ENCODE measurements around the gene SORCS2. TPM values are rescaled to one million over a fixed set of nuclear protein-coding genes. Genes with fewer than 3 reads are reported as not detected.

SORCS2 gene
- total RNA-seq = 1 to 10 TPM in 2 of 4 donors, under 1 TPM in 2; 0.53 to 9.9 (median 0.90) TPM

DNA sequence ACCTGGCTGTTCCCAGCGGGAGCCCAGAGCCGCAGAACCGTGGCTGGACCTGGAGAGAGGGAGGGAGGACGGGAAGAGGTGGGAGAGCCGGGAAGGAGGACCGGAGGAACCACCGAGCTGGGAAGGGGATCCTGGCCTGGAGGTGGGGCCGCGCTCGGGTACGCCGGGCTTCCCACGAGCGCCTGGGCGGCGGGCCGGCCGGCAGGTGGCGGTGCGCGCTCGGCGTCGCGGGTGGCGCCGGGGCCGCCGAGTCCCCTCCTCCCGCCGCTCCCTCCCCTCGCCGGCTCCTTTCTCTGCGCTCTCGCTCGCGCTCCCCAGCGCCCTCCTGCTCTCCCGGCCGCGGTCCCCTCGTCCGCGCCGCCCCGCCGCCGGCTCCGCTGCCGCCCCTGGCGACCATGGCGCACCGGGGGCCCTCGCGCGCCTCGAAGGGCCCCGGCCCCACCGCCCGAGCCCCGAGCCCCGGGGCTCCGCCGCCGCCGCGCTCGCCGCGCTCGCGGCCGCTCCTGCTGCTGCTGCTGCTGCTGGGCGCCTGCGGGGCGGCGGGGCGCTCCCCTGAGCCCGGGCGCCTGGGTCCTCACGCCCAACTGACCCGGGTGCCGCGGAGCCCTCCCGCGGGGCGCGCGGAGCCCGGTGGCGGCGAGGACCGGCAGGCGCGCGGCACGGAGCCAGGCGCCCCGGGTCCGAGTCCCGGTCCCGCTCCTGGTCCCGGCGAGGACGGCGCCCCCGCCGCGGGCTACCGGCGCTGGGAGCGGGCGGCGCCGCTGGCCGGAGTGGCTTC is at the start of gene SORCS2:
Gene SORCS2, plus strand, starts transcription at position 287 of the 778 bp plus-strand sequence.
- Histone ChIP-seq H3K9me3 (no peaks in the 10 kb centered on the region), H3K27ac (no peak within 1 kb of the TSS)
- DNase-seq = peak in 2 of 3 donors; percentile 59 to 74

GRCh38 chr4:7144374-7145290 is 47.7 kb upstream of the SORCS2 start:
- no peak for DNase-seq
- H3K4me1 ChIP-seq = no peaks in the 10 kb centered on the region
- no peak overlapping the region for H3K27ac ChIP-seq
- TF ChIP-seq CTCF (IDR thresholded peaks at IDR 0.05) = no peak
- TF ChIP-seq POLR2A (IDR thresholded peaks at IDR 0.05) = no peak
- no peak overlapping the region for H3K4me3 ChIP-seq
- H3K36me3 ChIP-seq = no peaks in the 10 kb centered on the region
- no peaks in the 10 kb centered on the region for H3K27me3 ChIP-seq
- H3K9me3 ChIP-seq = no peaks in the 10 kb centered on the region

More for the DNA sequence above, at the start of gene SORCS2:
- Histone ChIP-seq H3K4me1 (peaks cover 0 to 9% (median 2%) of the 10 kb centered on the region in 4 donors), H3K4me3 (peak within 1 kb of the TSS; percentile 20 to 51 (median 42)), H3K36me3 (no peaks in the 10 kb centered on the region), H3K27me3 (peaks cover 0 to 10% of the 10 kb centered on the region in 2 donors)
- TF ChIP-seq POLR2A (IDR thresholded peaks at IDR 0.05) = no peak
- peak in 5 of 6 experiments; percentile 18 to 72 (median 65) for TF ChIP-seq CTCF (IDR thresholded peaks at IDR 0.05)

DNA sequence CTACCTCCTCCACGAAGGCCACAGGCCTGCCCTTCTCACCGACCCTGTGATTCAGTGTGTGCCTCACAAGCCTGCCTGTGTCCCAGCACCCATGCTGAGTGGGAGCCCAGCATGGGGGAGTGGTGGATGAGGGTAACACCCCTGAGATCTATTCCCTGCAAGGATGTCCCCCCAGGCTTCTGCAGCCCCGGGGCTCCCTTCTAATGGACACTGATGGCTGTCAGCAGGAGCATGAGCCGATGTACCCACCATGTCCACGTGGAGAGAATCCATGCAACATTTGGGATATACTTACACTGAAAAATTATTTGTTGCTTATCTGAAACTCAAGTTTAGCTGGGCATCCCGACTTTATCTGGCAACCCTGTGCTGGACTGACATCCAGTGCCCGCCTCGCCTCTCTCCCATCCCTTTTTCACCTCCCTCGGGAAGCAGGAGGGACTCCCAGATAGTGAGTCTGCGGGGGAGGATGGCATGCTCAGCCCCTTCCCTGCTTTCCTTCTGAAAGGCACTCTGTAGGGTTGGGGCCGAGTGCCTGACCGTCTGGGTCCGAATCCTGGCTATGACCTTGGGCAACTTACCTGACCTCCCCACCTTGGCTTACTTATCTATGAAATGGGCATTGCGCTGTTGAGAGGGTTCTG is 46.9 kb upstream of the SORCS2 start:
- TF ChIP-seq POLR2A (IDR thresholded peaks at IDR 0.05) (no peak), CTCF (IDR thresholded peaks at IDR 0.05) (no peak)
- no peaks in the 10 kb centered on the region for H3K36me3 ChIP-seq
- H3K9me3 ChIP-seq = no peaks in the 10 kb centered on the region
- H3K4me3 ChIP-seq = no peak overlapping the region
- no peak for DNase-seq
- H3K27me3 ChIP-seq = no peaks in the 10 kb centered on the region
- H3K4me1 ChIP-seq = no peaks in the 10 kb centered on the region
- H3K27ac ChIP-seq = no peak overlapping the region

DNA sequence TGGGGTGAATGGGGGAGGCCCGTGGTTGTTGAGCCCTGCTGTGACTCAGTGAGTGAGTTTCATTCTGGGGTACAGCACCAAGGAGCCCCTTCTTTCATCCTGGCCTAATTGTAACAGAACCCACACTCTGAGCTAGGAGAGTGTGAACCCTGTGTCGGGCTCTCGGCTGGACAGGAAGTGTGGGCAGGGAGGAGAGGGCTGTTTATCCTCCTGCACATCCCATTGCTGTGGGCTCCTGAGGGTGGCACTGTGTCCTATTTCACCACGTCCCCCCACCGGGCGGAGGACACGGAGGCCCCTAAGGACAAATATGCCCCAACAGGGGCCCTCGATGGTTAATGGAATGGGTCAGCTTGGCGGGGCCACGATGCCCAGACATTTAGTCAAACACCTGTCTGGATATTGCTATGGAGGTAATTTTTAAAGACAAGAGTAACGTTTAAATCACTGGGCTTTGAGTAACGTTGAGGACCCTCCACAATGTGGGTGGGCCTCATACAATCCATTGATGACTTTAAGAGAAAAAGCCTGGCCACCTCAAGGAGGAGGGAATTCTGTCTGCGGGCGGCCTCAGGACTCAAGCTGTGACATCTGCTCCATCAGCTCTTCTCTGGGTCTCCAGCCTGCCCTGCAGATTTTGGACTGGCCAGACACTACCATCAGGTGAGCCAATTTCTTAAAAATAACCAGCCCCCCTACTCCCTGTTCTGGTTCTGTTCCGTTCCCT is 46.1 kb upstream of the SORCS2 start:
- TF ChIP-seq POLR2A (IDR thresholded peaks at IDR 0.05) (no peak), CTCF (IDR thresholded peaks at IDR 0.05) (no peak)
- Histone ChIP-seq H3K36me3 (no peaks in the 10 kb centered on the region), H3K27ac (no peak overlapping the region), H3K27me3 (no peaks in the 10 kb centered on the region), H3K4me3 (no peak overlapping the region), H3K4me1 (no peaks in the 10 kb centered on the region), H3K9me3 (no peaks in the 10 kb centered on the region)
- DNase-seq = no peak

- no peak for DNase-seq
- Histone ChIP-seq H3K4me3 (no peak overlapping the region), H3K9me3 (no peaks in the 10 kb centered on the region), H3K27me3 (no peaks in the 10 kb centered on the region), H3K4me1 (no peaks in the 10 kb centered on the region), H3K36me3 (no peaks in the 10 kb centered on the region), H3K27ac (no peak overlapping the region)
- TF ChIP-seq CTCF (IDR thresholded peaks at IDR 0.05) (no peak), POLR2A (IDR thresholded peaks at IDR 0.05) (no peak)
Observed at GRCh38 chr4:7146786-7147115, 45.6 kb upstream of the SORCS2 start.

All from Peyer's patch (tissue), 4 donors.